ENCODE results near the gene APH1B.

APH1B gene

DNA sequence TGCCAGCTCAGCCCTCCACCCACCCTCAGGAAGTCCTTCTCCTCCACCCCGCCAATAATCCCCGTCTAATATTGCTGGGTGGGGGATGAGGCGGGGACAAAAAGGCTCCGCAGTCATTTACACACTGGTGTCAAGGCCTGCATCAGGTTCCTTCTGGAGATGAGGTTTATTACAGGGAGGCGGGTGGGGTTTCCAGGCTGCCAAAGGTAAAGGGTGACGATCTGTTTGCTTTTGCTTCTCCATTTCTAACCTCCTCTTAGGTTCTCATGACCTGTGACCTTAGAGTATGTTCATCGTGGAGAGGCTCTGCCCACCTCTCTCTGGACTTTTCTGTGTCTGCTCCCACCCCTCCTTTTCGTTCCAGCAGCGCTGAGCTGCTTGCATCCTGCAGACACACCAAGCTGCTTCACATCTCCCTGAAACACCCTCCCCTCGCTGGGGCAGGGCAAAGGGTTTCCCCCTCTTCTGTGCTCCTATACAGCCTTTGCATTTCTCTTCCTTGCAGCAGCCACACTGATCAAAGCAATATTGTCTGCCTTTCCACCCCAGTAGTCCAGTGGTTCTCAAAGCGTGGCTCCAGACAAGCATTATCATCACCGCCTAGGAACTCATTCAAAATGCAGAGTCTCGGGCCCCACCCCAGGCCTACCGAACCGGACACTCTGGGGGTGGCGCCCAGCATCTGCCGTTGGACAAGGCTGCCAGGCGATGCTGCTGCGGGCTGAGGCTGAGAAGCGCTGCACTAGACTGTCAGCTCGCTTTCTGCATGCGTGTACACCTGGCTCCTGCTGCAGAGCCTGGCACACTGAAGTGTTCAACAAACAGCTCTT lies 77.6 kb downstream of the APH1B start:
- no peak for DNase-seq

DNA sequence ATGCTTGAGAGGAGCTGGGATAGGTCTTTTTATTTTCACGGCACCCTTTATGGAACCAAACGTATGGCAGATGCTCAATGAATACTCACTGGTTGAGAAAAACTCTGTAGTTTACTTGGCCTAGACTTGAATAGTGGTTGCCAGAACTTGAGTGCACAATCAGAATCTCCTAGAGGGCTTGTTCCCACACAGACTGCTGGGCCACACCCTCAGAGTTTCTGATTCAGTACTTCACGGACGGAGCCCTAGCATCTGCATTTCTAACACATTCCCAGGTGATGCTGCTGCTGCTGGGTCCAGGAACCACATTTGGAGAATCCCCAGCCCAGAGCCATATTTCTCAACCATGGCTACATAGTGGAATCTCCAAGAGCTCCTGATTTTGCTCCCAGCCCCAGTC lies 79.7 kb downstream of the APH1B start:
- no peak for DNase-seq

DNA sequence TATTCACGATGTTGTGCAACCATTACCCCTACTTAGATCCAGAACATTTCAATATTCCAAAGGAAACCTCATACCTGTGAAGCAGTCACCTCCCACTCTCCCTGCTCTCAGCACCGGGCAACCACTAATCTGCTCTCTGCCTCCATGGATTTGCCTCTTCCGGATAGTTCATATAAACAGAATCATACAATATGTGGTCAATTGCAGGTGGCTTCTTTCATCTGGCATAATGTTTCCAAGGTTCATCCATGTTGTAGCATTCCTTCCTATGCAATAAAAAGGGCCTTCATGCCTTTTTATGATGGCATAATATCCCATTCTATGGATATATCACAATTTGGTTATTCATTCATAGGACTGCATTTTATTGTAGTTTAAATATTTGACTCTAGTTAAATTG lies 80.3 kb downstream of the APH1B start:
- no peak for DNase-seq

DNA sequence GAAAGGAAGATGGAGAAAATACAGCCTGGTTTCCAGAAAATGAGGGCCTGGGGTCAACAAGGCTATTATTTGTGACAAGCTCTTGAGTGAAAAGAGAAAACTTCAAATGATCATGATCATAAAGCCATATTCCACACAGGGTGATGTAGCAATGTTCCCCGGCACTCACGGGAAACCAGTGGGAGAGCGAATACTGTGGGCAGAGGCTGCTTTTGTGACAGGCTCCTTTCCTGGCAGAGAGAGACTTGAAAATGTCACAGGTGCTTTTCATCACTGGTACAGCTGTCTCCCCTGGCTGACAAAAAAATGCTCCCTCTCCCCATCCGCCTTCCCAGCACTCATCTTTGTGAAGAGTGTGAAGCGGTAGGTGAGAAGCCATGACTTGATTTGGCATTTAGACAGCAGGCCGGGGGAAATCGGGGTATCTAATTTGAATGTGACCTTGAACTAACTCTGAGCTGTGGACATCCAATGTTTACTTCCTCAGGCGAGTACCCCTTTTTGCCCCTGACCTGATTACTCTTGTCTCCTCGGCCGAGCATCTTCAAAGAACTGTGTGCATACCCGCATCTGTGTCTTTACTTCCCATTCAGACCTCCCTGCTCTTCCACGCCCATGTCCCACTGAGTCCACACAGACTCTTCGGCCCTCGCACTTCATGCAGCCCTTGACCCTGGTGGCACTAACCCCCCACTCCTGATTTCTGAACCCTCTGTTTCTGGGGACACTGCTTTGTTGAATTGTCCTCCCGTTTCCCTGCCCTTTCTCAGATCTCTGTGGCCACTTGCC lies 81.0 kb downstream of the APH1B start:
- no peak for DNase-seq

Measured in NCI-H226 (cell line).